GM12878 (cell line): ENCODE measurements around the gene ZFP36.
"Not testable (repeated sequence)": the region's sequence is repeated elsewhere in the genome, so short reads cannot be mapped to it uniquely, and the experiment has no call there.

Source experiments
- ATF3 ChIP-seq: IDR thresholded peaks from 2 replicates; pipeline ENCODE4 v1.6.1; 2011; ENCODE audit warnings: low read depth, mild to moderate bottlenecking, low read length, moderate library complexity, borderline replicate concordance; ENCODE audit errors: extremely low read depth
- CBFB ChIP-seq: IDR thresholded peaks from 2 replicates; pipeline ENCODE4 v1.6.1; 2016; ENCODE audit warnings: antibody characterized with exemption, low read depth
- CEBPB ChIP-seq, 2 experiments: fragments of 150-350 bp in 1 of 2; IDR thresholded peaks; 2 replicates each; pipeline ENCODE4 v1.6.1; 2012 to 2014; ENCODE audit warnings: low read depth in 2 of 2, low read length in 2 of 2, borderline replicate concordance in 1 of 2, inconsistent platforms in 1 of 2
- CREB1 ChIP-seq: IDR thresholded peaks from 2 replicates; pipeline ENCODE4 v1.6.1; 2012; ENCODE audit warnings: low read depth, mild to moderate bottlenecking, inconsistent platforms
- ETV6 ChIP-seq, 2 experiments: fragments of 450-650 bp in 1 of 2; IDR thresholded peaks in 1 of 2; conservative IDR thresholded peaks in 1 of 2; 2 replicates each; pipeline ENCODE4 v1.6.1; 2014; ENCODE audit warnings: antibody characterized with exemption in 1 of 2, borderline replicate concordance in 1 of 2, low read depth in 1 of 2, mild to moderate bottlenecking in 1 of 2, moderate library complexity in 1 of 2
- MAX ChIP-seq: IDR thresholded peaks from 2 replicates; pipeline ENCODE4 v1.6.1; 2012; ENCODE audit warnings: low read depth, low read length, improper control_type of control experiment
- MXI1 ChIP-seq: fragments of 150-350 bp; IDR thresholded peaks from 2 replicates; pipeline ENCODE4 v1.6.1; 2011; ENCODE audit warnings: low read depth, mild to moderate bottlenecking, inconsistent platforms, low read length, improper control_type of control experiment
- NR2F1 ChIP-seq: fragments of 450-650 bp; conservative IDR thresholded peaks from 2 replicates; pipeline ENCODE4 v1.6.1; 2017; ENCODE audit warnings: mild to moderate bottlenecking
- POLR2A ChIP-seq: IDR thresholded peaks from 2 replicates; pipeline ENCODE4 v1.6.1; 2011; ENCODE audit warnings: low read depth, mild to moderate bottlenecking, low read length
- POLR2AphosphoS5 ChIP-seq: IDR thresholded peaks from 2 replicates; pipeline ENCODE4 v1.6.1; 2011; ENCODE audit warnings: mild to moderate bottlenecking, low read length, inconsistent platforms
- RAD21 ChIP-seq: IDR thresholded peaks from 2 replicates; pipeline ENCODE4 v1.6.1; 2011; ENCODE audit warnings: mild to moderate bottlenecking, low read depth, low read length, moderate library complexity; ENCODE audit not compliant: insufficient read depth
- SREBF2 ChIP-seq: IDR thresholded peaks from 2 replicates; pipeline ENCODE4 v1.6.1; 2012; ENCODE audit warnings: mild to moderate bottlenecking, low read length
- ZBTB11 ChIP-seq: fragments of 450-650 bp; formaldehyde crosslinking; IDR thresholded peaks from 2 replicates; pipeline ENCODE4 v1.5.0; 2022; ENCODE audit warnings: mild to moderate bottlenecking, missing genetic modification characterization
- TF ChIP-seq, protein P1 (sequence below), 3 experiments: IDR thresholded peaks in 2 of 3; conservative IDR thresholded peaks in 1 of 3; 2 replicates each; pipeline ENCODE4 v1.5.1; 2011; ENCODE audit warnings: low read depth in 3 of 3, low read length in 3 of 3, mild to moderate bottlenecking in 3 of 3, control low read depth in 2 of 3, moderate library complexity in 2 of 3, inconsistent platforms in 1 of 3, mixed read lengths in 1 of 3; ENCODE audit not compliant: control insufficient read depth in 2 of 3, insufficient read depth in 1 of 3; ENCODE audit errors: extremely low read depth in 1 of 3

DNA sequence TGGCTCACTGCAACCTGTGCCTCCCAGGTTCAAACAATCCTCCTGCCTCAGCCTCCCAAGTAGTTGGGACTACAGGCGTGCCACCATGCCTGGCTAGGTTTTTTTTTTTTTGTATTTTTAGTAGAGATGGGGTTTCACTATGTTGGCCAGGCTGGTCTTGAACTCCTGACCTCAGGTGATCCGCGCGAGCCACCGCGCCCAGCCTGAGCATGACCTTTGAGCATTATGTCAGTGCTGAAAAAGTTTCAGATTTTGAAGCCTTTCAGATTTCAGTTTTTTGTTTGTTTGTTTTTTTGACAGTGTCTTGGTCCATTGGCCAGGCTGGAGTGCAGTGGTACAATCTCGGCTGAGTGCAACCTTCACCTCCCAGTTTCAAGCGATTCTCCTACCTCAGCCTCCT lies 44.6 kb downstream of the ZFP36 start:
- not testable (repeated sequence) for TF ChIP-seq SREBF2; CREB1; ATF3; ETV6 (conservative IDR thresholded peaks at IDR 0.05 in 1 of 2, IDR thresholded peaks at IDR 0.05 in 1 of 2; ENCODE audit: borderline replicate concordance in 1 of 2, low read depth in 1 of 2); POLR2A; RAD21; MXI1; POLR2AphosphoS5; ZBTB11 (CRISPR knock-in tag); CBFB; MAX; NR2F1; CEBPB (IDR thresholded peaks at IDR 0.05; ENCODE audit: borderline replicate concordance in 1 of 2, low read depth in 2 of 2, low read length in 2 of 2)
- TF ChIP-seq, protein P1, sequence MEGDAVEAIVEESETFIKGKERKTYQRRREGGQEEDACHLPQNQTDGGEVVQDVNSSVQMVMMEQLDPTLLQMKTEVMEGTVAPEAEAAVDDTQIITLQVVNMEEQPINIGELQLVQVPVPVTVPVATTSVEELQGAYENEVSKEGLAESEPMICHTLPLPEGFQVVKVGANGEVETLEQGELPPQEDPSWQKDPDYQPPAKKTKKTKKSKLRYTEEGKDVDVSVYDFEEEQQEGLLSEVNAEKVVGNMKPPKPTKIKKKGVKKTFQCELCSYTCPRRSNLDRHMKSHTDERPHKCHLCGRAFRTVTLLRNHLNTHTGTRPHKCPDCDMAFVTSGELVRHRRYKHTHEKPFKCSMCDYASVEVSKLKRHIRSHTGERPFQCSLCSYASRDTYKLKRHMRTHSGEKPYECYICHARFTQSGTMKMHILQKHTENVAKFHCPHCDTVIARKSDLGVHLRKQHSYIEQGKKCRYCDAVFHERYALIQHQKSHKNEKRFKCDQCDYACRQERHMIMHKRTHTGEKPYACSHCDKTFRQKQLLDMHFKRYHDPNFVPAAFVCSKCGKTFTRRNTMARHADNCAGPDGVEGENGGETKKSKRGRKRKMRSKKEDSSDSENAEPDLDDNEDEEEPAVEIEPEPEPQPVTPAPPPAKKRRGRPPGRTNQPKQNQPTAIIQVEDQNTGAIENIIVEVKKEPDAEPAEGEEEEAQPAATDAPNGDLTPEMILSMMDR (IDR thresholded peaks at IDR 0.05 in 2 of 3, conservative IDR thresholded peaks at IDR 0.05 in 1 of 3; ENCODE audit: control insufficient read depth in 2 of 3, extremely low read depth in 1 of 3, insufficient read depth in 1 of 3, low read depth in 3 of 3, low read length in 3 of 3), result not testable (repeated sequence)
